Suprapubic skin (tissue), 4 donors: ENCODE measurements around the gene WDR83. TPM values are rescaled to one million over a fixed set of nuclear protein-coding genes. Genes with fewer than 3 reads are reported as not detected.

Source experiments
- DNase-seq, 2 donors: peaks; one replicate each; pipeline ENCODE4 v3.0.0-alpha.2; 2019; ENCODE audit warnings: low spot score in 2 of 2
- H3K27ac ChIP-seq: fragments of 200-600 bp; sonication (generic); one replicate; pipeline ENCODE4 v1.5.1; 2019
- H3K27me3 ChIP-seq: fragments of 200-600 bp; sonication (generic); one replicate; pipeline ENCODE4 v1.5.1; 2019
- H3K36me3 ChIP-seq: fragments of 200-600 bp; sonication (generic); one replicate; pipeline ENCODE4 v1.5.1; 2019
- H3K4me1 ChIP-seq: fragments of 200-600 bp; sonication (generic); one replicate; pipeline ENCODE4 v1.5.1; 2019
- H3K4me3 ChIP-seq: fragments of 200-600 bp; sonication (generic); one replicate; pipeline ENCODE4 v1.5.1; 2019; ENCODE audit warnings: mild to moderate bottlenecking
- H3K9me3 ChIP-seq: fragments of 200-600 bp; sonication (generic); one replicate; pipeline ENCODE4 v1.5.1; 2019
- EP300 ChIP-seq: sonication (generic); formaldehyde crosslinking; IDR thresholded peaks from one replicate; pipeline ENCODE4 v1.6.1; 2017; ENCODE audit warnings: antibody characterized with exemption
- POLR2A ChIP-seq, 2 donors: fragments of 450-650 bp; IDR thresholded peaks; one replicate each; pipeline ENCODE4 v1.6.1; 2017; ENCODE audit warnings: antibody characterized with exemption in 2 of 2, mild to moderate bottlenecking in 2 of 2, moderate library complexity in 2 of 2
- POLR2AphosphoS5 ChIP-seq, 3 donors: sonication (generic); formaldehyde crosslinking; IDR thresholded peaks; one replicate each; pipeline ENCODE4 v1.6.1; 2017; ENCODE audit warnings: antibody characterized with exemption in 3 of 3
- WGBS: methylation state at CpG from one replicate; pipeline ENCODE4 v1.1.5; 2018; 5-methylcytosine and 5-hydroxymethylcytosine counted together
- total RNA-seq, 4 donors: library from RNA; depleted of rRNA; stranded (reverse); fragments of >200 nt; gene quantifications; one replicate each; pipeline ENCODE4 v1.1.0, GENCODE V29; 2016
- TF ChIP-seq, protein P1 (sequence below), 2 donors: fragments of 200-600 bp in 1 of 2; fragments of 450-650 bp in 1 of 2; sonication (generic) in 1 of 2; IDR thresholded peaks; one replicate each; pipeline ENCODE4 v1.5.1; 2016 to 2019; ENCODE audit warnings: antibody characterized with exemption in 2 of 2, mild to moderate bottlenecking in 1 of 2, moderate library complexity in 1 of 2

The WDR83 gene
- total RNA-seq, 4 donors from 2014 or later = 9.8 to 21.9 (median 17.2) TPM

DNA sequence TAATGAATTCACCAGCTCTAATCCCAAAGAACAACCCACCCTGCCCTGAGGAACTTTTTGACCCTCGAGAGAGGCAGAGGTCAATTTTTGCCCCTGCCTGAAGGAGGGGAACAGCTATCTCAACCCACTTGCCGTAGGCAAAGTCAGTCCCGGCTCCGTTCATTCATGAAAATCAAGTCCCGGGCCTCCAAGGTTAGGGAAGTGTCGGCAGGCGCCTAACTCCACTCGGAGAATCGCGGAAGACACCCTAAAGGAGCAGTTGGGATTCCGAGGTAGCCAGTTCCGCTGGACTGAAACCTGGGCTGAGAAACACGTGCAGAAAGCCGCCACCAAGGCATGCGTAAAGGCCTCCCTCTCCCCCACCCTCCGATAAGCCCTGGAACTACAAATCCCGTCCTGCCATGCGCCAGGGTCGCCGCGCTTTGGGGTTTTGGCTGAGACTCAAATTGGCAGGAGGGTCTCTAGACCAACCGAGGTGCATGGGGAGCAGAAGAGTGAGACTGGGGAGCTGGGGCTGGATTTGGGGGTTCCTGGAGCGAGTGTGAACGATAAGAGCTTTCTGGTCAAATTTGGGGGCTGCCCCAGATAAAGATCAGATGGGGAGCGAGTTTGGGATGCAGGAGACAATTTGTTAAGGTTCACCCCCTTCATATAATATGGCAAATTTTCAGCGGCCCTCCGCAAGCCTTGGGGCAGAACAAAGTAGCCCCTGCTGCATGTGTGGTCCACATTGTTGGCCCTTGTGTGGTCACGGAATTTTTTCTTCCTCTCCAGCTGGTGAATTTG, 57.2 kb downstream of the WDR83 start, which contains the start of gene TNPO2:
Gene TNPO2, minus strand, starts transcription at position 292 of the 786 bp plus-strand sequence. CDS start 2,955 bp downstream, outside the sequence.
- no peaks in the 10 kb centered on the region for H3K27me3 ChIP-seq
- H3K4me3 ChIP-seq = peak within 1 kb of the TSS; percentile 81
- peak within 1 kb of the TSS; percentile 95 for H3K27ac ChIP-seq
- DNase-seq = no peak
- no peak for TF ChIP-seq POLR2A (IDR thresholded peaks at IDR 0.05)
- TF ChIP-seq POLR2AphosphoS5 (IDR thresholded peaks at IDR 0.05) = no peak
- TF ChIP-seq EP300 = no peak
- TF ChIP-seq, protein P1, sequence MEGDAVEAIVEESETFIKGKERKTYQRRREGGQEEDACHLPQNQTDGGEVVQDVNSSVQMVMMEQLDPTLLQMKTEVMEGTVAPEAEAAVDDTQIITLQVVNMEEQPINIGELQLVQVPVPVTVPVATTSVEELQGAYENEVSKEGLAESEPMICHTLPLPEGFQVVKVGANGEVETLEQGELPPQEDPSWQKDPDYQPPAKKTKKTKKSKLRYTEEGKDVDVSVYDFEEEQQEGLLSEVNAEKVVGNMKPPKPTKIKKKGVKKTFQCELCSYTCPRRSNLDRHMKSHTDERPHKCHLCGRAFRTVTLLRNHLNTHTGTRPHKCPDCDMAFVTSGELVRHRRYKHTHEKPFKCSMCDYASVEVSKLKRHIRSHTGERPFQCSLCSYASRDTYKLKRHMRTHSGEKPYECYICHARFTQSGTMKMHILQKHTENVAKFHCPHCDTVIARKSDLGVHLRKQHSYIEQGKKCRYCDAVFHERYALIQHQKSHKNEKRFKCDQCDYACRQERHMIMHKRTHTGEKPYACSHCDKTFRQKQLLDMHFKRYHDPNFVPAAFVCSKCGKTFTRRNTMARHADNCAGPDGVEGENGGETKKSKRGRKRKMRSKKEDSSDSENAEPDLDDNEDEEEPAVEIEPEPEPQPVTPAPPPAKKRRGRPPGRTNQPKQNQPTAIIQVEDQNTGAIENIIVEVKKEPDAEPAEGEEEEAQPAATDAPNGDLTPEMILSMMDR (IDR thresholded peaks at IDR 0.05) = no peak
- 3% methylated on average over 28 of the region's 28 CpGs for WGBS
- H3K4me1 ChIP-seq = peaks cover 36% of the 10 kb centered on the region
- H3K36me3 ChIP-seq = peaks cover 17% of the 10 kb centered on the region
- H3K9me3 ChIP-seq = no peaks in the 10 kb centered on the region

Other genes starting within 250 kb of the WDR83 start
- gene ZNF443, start 225.8 kb upstream of the WDR83 start, total RNA-seq = 1 to 10 TPM; 2.9 to 7.6 (median 5.0) TPM
- 1 to 10 TPM; 1.1 to 4.1 (median 1.7) TPM for gene ZNF709, start 182.0 kb upstream of the WDR83 start, total RNA-seq
- 10 to 100 TPM in 1 of 4 donors, 1 to 10 TPM in 3; 5.6 to 17.4 (median 7.6) TPM for gene ZNF564, start 115.3 kb upstream of the WDR83 start, total RNA-seq
- gene ZNF490, start 56.0 kb upstream of the WDR83 start, total RNA-seq = 1 to 10 TPM; 5.0 to 9.3 (median 7.0) TPM
- 10 to 100 TPM; 14.3 to 36.1 (median 17.3) TPM for gene ZNF791, start 55.9 kb upstream of the WDR83 start, total RNA-seq
- 10 to 100 TPM; 42.6 to 94.1 (median 78.9) TPM for gene MAN2B1, start 65 bp upstream of the WDR83 start, total RNA-seq
- gene DHPS, start 15.1 kb downstream of the WDR83 start, total RNA-seq = 100 to 1,000 TPM; 108 to 265 (median 136) TPM
- gene GNG14, start 21.2 kb downstream of the WDR83 start, total RNA-seq = not detected
- 10 to 100 TPM in 3 of 4 donors, 1 to 10 TPM in 1; 9.7 to 13.7 (median 12.3) TPM for gene FBXW9, start 29.8 kb downstream of the WDR83 start, total RNA-seq
- gene TNPO2, start 57.1 kb downstream of the WDR83 start, total RNA-seq = 100 to 1,000 TPM in 2 of 4 donors, 10 to 100 TPM in 2; 94.6 to 206 (median 110) TPM
- 100 to 1,000 TPM; 164 to 228 (median 210) TPM for gene TRIR, start 67.9 kb downstream of the WDR83 start, total RNA-seq
- gene GET3, start 70.7 kb downstream of the WDR83 start, total RNA-seq = 10 to 100 TPM; 26.2 to 63.6 (median 56.9) TPM
- gene BEST2, start 85.0 kb downstream of the WDR83 start, total RNA-seq = 10 to 100 TPM; 18.2 to 62.0 (median 46.8) TPM
- gene HOOK2, start 108.7 kb downstream of the WDR83 start, total RNA-seq = 100 to 1,000 TPM in 2 of 4 donors, 10 to 100 TPM in 2; 55.1 to 227 (median 83.6) TPM
- 1,000 to 10,000 TPM in 3 of 4 donors, 100 to 1,000 TPM in 1; 687 to 2,027 (median 1,088) TPM for gene JUNB, start 124.7 kb downstream of the WDR83 start, total RNA-seq
- gene PRDX2, start 135.0 kb downstream of the WDR83 start, total RNA-seq = 100 to 1,000 TPM; 270 to 579 (median 540) TPM
- 1 to 10 TPM in 1 of 4 donors, not detected in 3; 1.6 TPM for gene THSD8, start 135.3 kb downstream of the WDR83 start, total RNA-seq
- 10 to 100 TPM; 12.3 to 15.4 (median 14.0) TPM for gene RNASEH2A, start 139.8 kb downstream of the WDR83 start, total RNA-seq
- not detected for gene RTBDN, start 167.8 kb downstream of the WDR83 start, total RNA-seq
- gene MAST1, start 171.7 kb downstream of the WDR83 start, total RNA-seq = 1 to 10 TPM; 2.7 to 5.3 (median 3.7) TPM
- gene DNASE2, start 214.6 kb downstream of the WDR83 start, total RNA-seq = 10 to 100 TPM; 20.6 to 38.3 (median 31.1) TPM
- gene KLF1, start 220.4 kb downstream of the WDR83 start, total RNA-seq = not detected
- gene GCDH, start 224.4 kb downstream of the WDR83 start, total RNA-seq = 10 to 100 TPM; 28.5 to 33.0 (median 31.9) TPM